GM12878 (cell line): ENCODE measurements around the gene MRPL20. TPM values are rescaled to one million over a fixed set of nuclear protein-coding genes. Genes with fewer than 3 reads are reported as not detected.

Experiments
- ATAC-seq: fragments of 200-7000 bp; cut with Tn5 transposase; 3 replicates; pipeline ENCODE4 v1.9.1; 2020; ENCODE audit warnings: mild to moderate bottlenecking, moderate library complexity
- BruUV-seq: library from RNA; stranded (reverse); fragments of 400-500 nt; replicated peaks from 2 replicates; lab custom pipeline; 2021; lab: Mats Ljungman, UMichigan
- CTCF ChIA-PET: fragments of 300-600 bp; sonication (Branson Sonifier 250); formaldehyde crosslinking; extraction: SDS; loops from one replicate; lab custom pipeline; 2021; ENCODE audit warnings: inconsistent platforms; lab: Yijun Ruan, JAX
- POLR2A ChIA-PET: fragments of 350-600 bp; formaldehyde crosslinking; extraction: SDS; loops from one replicate; lab custom pipeline; 2021; ENCODE audit warnings: inconsistent platforms; lab: Charles Lee
- RAD21 ChIA-PET: fragments of 300-600 bp; sonication (Branson Sonifier 250); formaldehyde crosslinking; loops from one replicate; lab custom pipeline; 2023; ENCODE audit warnings: antibody characterized with exemption; ENCODE audit not compliant: unreplicated experiment; lab: Charles Lee
- SMC1A ChIA-PET: fragments of 300-600 bp; sonication (Branson Sonifier 250); formaldehyde crosslinking; loops from one replicate; lab custom pipeline; 2023; ENCODE audit not compliant: unreplicated experiment, uncharacterized antibody; lab: Charles Lee
- DNase-seq: peaks from one replicate; pipeline ENCODE4 v3.0.0-alpha.2; 2011; ENCODE audit warnings: low read depth, low spot score
- FAIRE-seq: peaks from 3 replicates; lab custom pipeline; 2011; peaks lifted over from hg19 to GRCh38; lab: Jason Lieb, UNC
- H2AFZ ChIP-seq: 2 replicates; pipeline ENCODE4 v1.6.0; 2011; ENCODE audit warnings: low read depth, low read length, control low read depth; ENCODE audit not compliant: control insufficient read depth
- H3K27ac ChIP-seq: 2 replicates; pipeline ENCODE4 v1.5.1; 2011; ENCODE audit warnings: control low read depth; ENCODE audit not compliant: control insufficient read depth, insufficient read depth
- H3K27me3 ChIP-seq, 2 experiments: replicated peaks in 1 of 2; 2 replicates each; pipeline versions ENCODE4 v1.6.0 to v1.6.1; 2011; ENCODE audit warnings: low read length in 1 of 2; ENCODE audit not compliant: control insufficient read depth in 2 of 2, insufficient read depth in 2 of 2
- H3K36me3 ChIP-seq, 2 experiments: 2 replicates each; pipeline ENCODE4 v1.5.1; 2011; ENCODE audit warnings: low read length in 1 of 2; ENCODE audit not compliant: control insufficient read depth in 2 of 2, insufficient read depth in 2 of 2
- H3K4me1 ChIP-seq: 2 replicates; pipeline ENCODE4 v1.6.1; 2011; ENCODE audit warnings: mild to moderate bottlenecking, low read length, moderate library complexity, mixed read lengths; ENCODE audit not compliant: control insufficient read depth, insufficient read depth
- H3K4me2 ChIP-seq: 2 replicates; pipeline ENCODE4 v1.6.0; 2011; ENCODE audit warnings: control low read depth; ENCODE audit not compliant: control insufficient read depth, insufficient read depth
- H3K4me3 ChIP-seq: fragments of 200-600 bp; sonication (generic); 2 replicates; pipeline ENCODE4 v1.5.1; 2016
- H3K79me2 ChIP-seq: 2 replicates; pipeline ENCODE4 v1.6.0; 2011; ENCODE audit warnings: low read length; ENCODE audit not compliant: control insufficient read depth, insufficient read depth
- H3K9ac ChIP-seq: 2 replicates; pipeline ENCODE4 v1.8.0; 2011; ENCODE audit warnings: low read length, control low read depth, mixed read lengths; ENCODE audit not compliant: control insufficient read depth, insufficient read depth
- H3K9me3 ChIP-seq: replicated peaks from 3 replicates; pipeline ENCODE4 v1.5.1; 2011; ENCODE audit warnings: mild to moderate bottlenecking, low read length; ENCODE audit not compliant: control insufficient read depth, insufficient read depth
- H4K20me1 ChIP-seq: 2 replicates; pipeline ENCODE4 v1.6.0; 2011; ENCODE audit not compliant: control insufficient read depth, insufficient read depth
- BHLHE40 ChIP-seq, 2 experiments: fragments of 450-650 bp in 1 of 2; IDR thresholded peaks; 2 replicates each; pipeline ENCODE4 v1.6.1; 2011 to 2017; ENCODE audit warnings: low read depth in 2 of 2, borderline replicate concordance in 1 of 2, improper control_type of control experiment in 1 of 2, low read length in 1 of 2, mild to moderate bottlenecking in 1 of 2
- CREM ChIP-seq: IDR thresholded peaks from 2 replicates; pipeline ENCODE4 v1.6.1; 2014; ENCODE audit warnings: antibody characterized with exemption, low read depth
- DPF2 ChIP-seq: fragments of 450-650 bp; IDR thresholded peaks from 2 replicates; pipeline ENCODE4 v1.6.1; 2017; ENCODE audit warnings: mild to moderate bottlenecking
- E2F8 ChIP-seq: fragments of 450-650 bp; IDR thresholded peaks from 2 replicates; pipeline ENCODE4 v1.6.1; 2018; ENCODE audit warnings: mild to moderate bottlenecking, low read depth, moderate library complexity; ENCODE audit not compliant: partially characterized antibody
- EED ChIP-seq: sonication (generic); IDR thresholded peaks from 2 replicates; pipeline ENCODE4 v1.6.1; 2016; ENCODE audit warnings: antibody characterized with exemption, low read depth
- GABPA ChIP-seq: IDR thresholded peaks from 2 replicates; pipeline ENCODE4 v1.6.1; 2014; ENCODE audit warnings: antibody characterized with exemption, low read depth, mild to moderate bottlenecking, inconsistent platforms
- HDGF ChIP-seq: fragments of 450-650 bp; IDR thresholded peaks from 2 replicates; pipeline ENCODE4 v1.6.1; 2016; ENCODE audit warnings: antibody characterized with exemption
- IKZF1 ChIP-seq: fragments of 450-650 bp; conservative IDR thresholded peaks from 2 replicates; pipeline ENCODE4 v1.6.1; 2017; ENCODE audit warnings: antibody characterized with exemption, mild to moderate bottlenecking
- NKRF ChIP-seq: fragments of 450-650 bp; conservative IDR thresholded peaks from 2 replicates; pipeline ENCODE4 v1.6.1; 2017; ENCODE audit warnings: mild to moderate bottlenecking, moderate library complexity
- NR2C1 ChIP-seq: fragments of 450-650 bp; IDR thresholded peaks from 2 replicates; pipeline ENCODE4 v1.6.1; 2017; ENCODE audit warnings: antibody characterized with exemption, mild to moderate bottlenecking, moderate library complexity
- NR2F1 ChIP-seq: fragments of 450-650 bp; conservative IDR thresholded peaks from 2 replicates; pipeline ENCODE4 v1.6.1; 2017; ENCODE audit warnings: mild to moderate bottlenecking
- NRF1 ChIP-seq: conservative IDR thresholded peaks from 2 replicates; pipeline ENCODE4 v1.6.1; 2011; ENCODE audit warnings: mild to moderate bottlenecking, low read depth, low read length, improper control_type of control experiment
- RFX5 ChIP-seq: IDR thresholded peaks from 2 replicates; pipeline ENCODE4 v1.6.1; 2011; ENCODE audit warnings: low read depth, low read length, improper control_type of control experiment
- SIN3A ChIP-seq: IDR thresholded peaks from 2 replicates; pipeline ENCODE4 v1.6.1; 2012; ENCODE audit warnings: low read depth, low read length, improper control_type of control experiment
- SIX5 ChIP-seq: IDR thresholded peaks from 2 replicates; pipeline ENCODE4 v1.6.1; 2011; ENCODE audit warnings: mild to moderate bottlenecking, low read depth, low read length, moderate library complexity; ENCODE audit not compliant: severe bottlenecking
- SMAD1 ChIP-seq: fragments of 450-650 bp; IDR thresholded peaks from 2 replicates; pipeline ENCODE4 v1.6.1; 2018; ENCODE audit warnings: mild to moderate bottlenecking, low read depth; ENCODE audit not compliant: partially characterized antibody
- SMAD5 ChIP-seq: IDR thresholded peaks from 2 replicates; pipeline ENCODE4 v1.6.1; 2016; ENCODE audit warnings: antibody characterized with exemption, low read depth
- SRF ChIP-seq, 2 experiments: IDR thresholded peaks; 2 replicates each; pipeline ENCODE4 v1.6.1; 2011; ENCODE audit warnings: low read depth in 2 of 2, low read length in 2 of 2, mild to moderate bottlenecking in 1 of 2, moderate library complexity in 1 of 2
- WGBS: methylation state at CpG from one replicate; pipeline ENCODE4 v1.1.6; 2016; ENCODE audit warnings: low lambda C conversion rate; ENCODE audit not compliant: insufficient replicate concordance, insufficient coverage; ENCODE audit errors: missing lambda C conversion rate; 5-methylcytosine and 5-hydroxymethylcytosine counted together
- in situ Hi-C: fragments of 300-500 bp; cut with MboI; formaldehyde crosslinking; loops from 9 replicates; pipeline ENCODE4 v1.14.3; 2018; ENCODE audit warnings: mixed read lengths
- intact Hi-C: fragments of 100-400 bp; cut with micrococcal nuclease; formaldehyde crosslinking; loops from one replicate; pipeline ENCODE4 v1.14.2; 2022; ENCODE audit not compliant: unreplicated experiment
- polyA plus RNA-seq, 11 experiments: library from polyadenylated mRNA; depleted of rRNA in 4 of 11; unstranded in 6 of 11; stranded (reverse) in 5 of 11; fragments of >200 nt; fragmentation: Nextera tagmentation in 4 of 11; fragmentation: Illumina TruSeq in 1 of 11; extraction: Ambion mirVana in 4 of 11; extraction: Trizol in 1 of 11; gene quantifications; 1 replicate in 1 of 11; 2 replicates in 10 of 11; pipeline versions ENCODE4 v1.2.1 to v1.2.3, GENCODE V29; 2011 to 2016; ENCODE audit warnings: inconsistent platforms in 2 of 11, missing spikeins in 2 of 11, low read depth in 1 of 11
- total RNA-seq, 4 experiments: library from RNA; depleted of rRNA in 3 of 4; stranded (reverse); fragments of >200 nt in 3 of 4; fragmentation: Illumina TruSeq in 1 of 4; extraction: Trizol in 1 of 4; gene quantifications; 2 replicates each; pipeline versions ENCODE4 v1.2.1 to v1.2.3, GENCODE V29; 2013 to 2021

The MRPL20 gene
- total and polyA plus RNA-seq, 10 of the 15 experiments (the other 5 are each of a cell fraction or from before 2014, with no cell fraction given): 129 to 525 (median 255) TPM

- no peak for TF ChIP-seq E2F8
- no peak for TF ChIP-seq GABPA
- no peak for TF ChIP-seq NR2F1
- no peak for TF ChIP-seq SRF (IDR thresholded peaks at IDR 0.05; ENCODE audit: low read depth in 2 of 2, low read length in 2 of 2)
- TF ChIP-seq IKZF1: no peak
- no peak for TF ChIP-seq CREM
- no peak for TF ChIP-seq SIN3A
Observed at GRCh38 chr1:1431845-1432273, 24.8 kb upstream of the MRPL20 start (continued).

GRCh38 chr1:1430992-1431844 is 24.1 kb upstream of the MRPL20 start:
- no peak overlapping the region for H3K9ac ChIP-seq
- TF ChIP-seq SMAD5: no peak
- no peak for TF ChIP-seq RFX5
- TF ChIP-seq SIX5: no peak
- TF ChIP-seq DPF2: no peak
- TF ChIP-seq BHLHE40 (IDR thresholded peaks at IDR 0.05; ENCODE audit: borderline replicate concordance in 1 of 2, low read depth in 2 of 2, low read length in 1 of 2): no peak
- no peak for TF ChIP-seq HDGF
- TF ChIP-seq NKRF: no peak
- TF ChIP-seq EED: no peak
- TF ChIP-seq NR2C1: no peak
- TF ChIP-seq SMAD1: no peak
- no peak for TF ChIP-seq NRF1
- TF ChIP-seq, all 136 proteins: peak for 0
- Histone ChIP-seq H3K4me1 (peaks cover 17% of the 10 kb centered on the region), H3K27ac (no peak overlapping the region), H3K27me3 (peaks cover 0 to 13% of the 10 kb centered on the region in 2 experiments; a peak in 3 of 4 replicates), H3K4me3 (no peak overlapping the region), H3K79me2 (no peaks in the 10 kb centered on the region), H3K4me2 (no peak overlapping the region), H3K9me3 (no peaks in the 10 kb centered on the region), H2AFZ (no peak overlapping the region), H3K36me3 (no peaks in the 10 kb centered on the region), H4K20me1 (no peaks in the 10 kb centered on the region)
- ATAC-seq (no peak), DNase-seq (no peak), FAIRE-seq (no peak)
- CTCF ChIA-PET: no interaction called here
- RAD21 ChIA-PET: no interaction called here
- WGBS: 37% methylated on average over 16 of the region's 18 CpGs
- POLR2A ChIA-PET: no interaction called here
- intact Hi-C loops (no loop called here), in situ Hi-C loops (no loop called here)
- SMC1A ChIA-PET: no interaction called here
- BruUV-seq: no TSS peak
